ENCODE data around the gene CLK3. TPM values are rescaled to one million over a fixed set of nuclear protein-coding genes. Genes with fewer than 3 reads are reported as not detected.

Gene CLK3
- total and polyA plus RNA-seq, 2 of the 13 experiments (the other 11 are each of a cell fraction or from before 2014, with no cell fraction given) = 41.5 to 82.0 TPM

GRCh38 chr15:74610302-74610951 lies 5.2 kb upstream of the CLK3 start:
- H3K9ac ChIP-seq (ENCODE audit: insufficient read depth, low read depth, low read length) = no peak overlapping the region
- H3K4me2 ChIP-seq (ENCODE audit: low read depth, low read length) = no peak overlapping the region
- H3K27ac ChIP-seq (ENCODE audit: extremely low read length, insufficient read depth, low read length) = no peak overlapping the region
- DNase-seq (ENCODE audit: low spot score) = no peak
- H3K27me3 ChIP-seq (ENCODE audit: control insufficient read depth in 1 of 2, insufficient read depth in 2 of 2, low read length in 2 of 2) = peaks cover 10 to 56% of the 10 kb centered on the region in 2 experiments
- intact Hi-C loops (cut with micrococcal nuclease; ENCODE audit: unreplicated experiment) (no loop called here), in situ Hi-C loops (cut with HindIII; ENCODE audit: extremely low pct_ligation_motif_present, low pct_unique_long_range_greater_than_20kb) (no loop called here)
- 7% methylated on average over 7 of the region's 7 CpGs for WGBS (ENCODE audit: low lambda C conversion rate)
- H4K20me1 ChIP-seq (ENCODE audit: insufficient read depth, low read length) = no peaks in the 10 kb centered on the region
- H3K9me3 ChIP-seq (ENCODE audit: low read length) = no peaks in the 10 kb centered on the region
- H3K4me1 ChIP-seq (ENCODE audit: insufficient read depth, low read length) = peaks cover 17% of the 10 kb centered on the region
- no TSS peak for BruUV-seq (replicated peaks)
- H3K4me3 ChIP-seq (replicated peaks in 1 of 3; ENCODE audit: insufficient read depth in 1 of 3, low read depth in 2 of 3, low read length in 3 of 3) = no peak overlapping the region
- ChIA-PET POLR2A (interaction anchor here (6.9 kb wide), 1 partner anchor 12 kb away, joined by 52 read pairs; no protein-coding TSS in a partner anchor), CTCF (ENCODE audit: low intra/inter-chr PET ratio, low total read pairs) (no interaction called here)
- no peaks in the 10 kb centered on the region for H3K36me3 ChIP-seq (replicated peaks in 1 of 2; ENCODE audit: control insufficient read depth in 1 of 2, insufficient read depth in 2 of 2, low read length in 2 of 2)
- H3K79me2 ChIP-seq (ENCODE audit: insufficient read depth, low read length) = no peaks in the 10 kb centered on the region
- ATAC-seq = no peak
- H2AFZ ChIP-seq (ENCODE audit: low read length) = no peak overlapping the region
- FAIRE-seq = no peak
- TF ChIP-seq, protein P1, sequence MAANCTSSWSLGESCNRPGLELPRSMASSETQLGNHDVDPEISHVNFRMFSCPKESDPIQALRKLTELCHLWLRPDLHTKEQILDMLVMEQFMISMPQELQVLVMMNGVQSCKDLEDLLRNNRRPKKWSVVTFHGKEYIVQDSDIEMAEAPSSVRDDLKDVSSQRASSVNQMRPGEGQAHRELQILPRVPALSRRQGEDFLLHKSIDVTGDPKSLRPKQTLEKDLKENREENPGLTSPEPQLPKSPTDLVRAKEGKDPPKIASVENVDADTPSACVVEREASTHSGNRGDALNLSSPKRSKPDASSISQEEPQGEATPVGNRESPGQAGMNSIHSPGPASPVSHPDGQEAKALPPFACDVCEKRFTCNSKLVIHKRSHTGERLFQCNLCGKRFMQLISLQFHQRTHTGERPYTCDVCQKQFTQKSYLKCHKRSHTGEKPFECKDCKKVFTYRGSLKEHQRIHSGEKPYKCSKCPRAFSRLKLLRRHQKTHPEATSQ (CRISPR knock-in tag; IDR thresholded peaks at IDR 0.05; ENCODE audit: borderline replicate concordance) = no peak
- TF ChIP-seq, protein P2, sequence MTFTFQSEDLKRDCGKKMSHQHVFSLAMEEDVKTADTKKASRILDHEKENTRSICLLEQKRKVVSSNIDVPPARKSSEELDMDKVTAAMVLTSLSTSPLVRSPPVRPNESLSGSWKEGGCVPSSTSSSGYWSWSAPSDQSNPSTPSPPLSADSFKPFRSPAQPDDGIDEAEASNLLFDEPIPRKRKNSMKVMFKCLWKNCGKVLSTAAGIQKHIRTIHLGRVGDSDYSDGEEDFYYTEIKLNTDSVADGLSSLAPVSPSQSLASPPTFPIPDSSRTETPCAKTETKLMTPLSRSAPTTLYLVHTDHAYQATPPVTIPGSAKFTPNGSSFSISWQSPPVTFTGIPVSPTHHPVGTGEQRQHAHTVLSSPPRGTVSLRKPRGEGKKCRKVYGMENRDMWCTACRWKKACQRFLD (CRISPR knock-in tag; IDR thresholded peaks at IDR 0.05; ENCODE audit: borderline replicate concordance) = no peak
- TF ChIP-seq ZNF138 (CRISPR knock-in tag; IDR thresholded peaks at IDR 0.05; ENCODE audit: low read depth) = no peak
- peak; percentile 5; the same call in 1 of the 2 replicates for TF ChIP-seq CEBPB (IDR thresholded peaks at IDR 0.05; ENCODE audit: borderline replicate concordance, low read depth, low read length)
- no peak for TF ChIP-seq ZBTB7B (CRISPR knock-in tag; IDR thresholded peaks at IDR 0.05)
- no peak for TF ChIP-seq KIAA2018 (CRISPR knock-in tag; IDR thresholded peaks at IDR 0.05; ENCODE audit: borderline replicate concordance)
- TF ChIP-seq ZNF20 (CRISPR knock-in tag; IDR thresholded peaks at IDR 0.05) = no peak
- TF ChIP-seq SOX6 (IDR thresholded peaks at IDR 0.05) = no peak
- TF ChIP-seq SOX6 (CRISPR knock-in tag; IDR thresholded peaks at IDR 0.05) = no peak
- no peak for TF ChIP-seq NR2F2 (IDR thresholded peaks at IDR 0.05; ENCODE audit: borderline replicate concordance, low read depth)
- TF ChIP-seq MAFG (CRISPR knock-in tag; IDR thresholded peaks at IDR 0.05) = no peak
